Measurements from ENCODE around the gene VDAC1.
"Not testable (repeated sequence)": the region's sequence is repeated elsewhere in the genome, so short reads cannot be mapped to it uniquely, and the experiment has no call there.

Gene VDAC1

DNA sequence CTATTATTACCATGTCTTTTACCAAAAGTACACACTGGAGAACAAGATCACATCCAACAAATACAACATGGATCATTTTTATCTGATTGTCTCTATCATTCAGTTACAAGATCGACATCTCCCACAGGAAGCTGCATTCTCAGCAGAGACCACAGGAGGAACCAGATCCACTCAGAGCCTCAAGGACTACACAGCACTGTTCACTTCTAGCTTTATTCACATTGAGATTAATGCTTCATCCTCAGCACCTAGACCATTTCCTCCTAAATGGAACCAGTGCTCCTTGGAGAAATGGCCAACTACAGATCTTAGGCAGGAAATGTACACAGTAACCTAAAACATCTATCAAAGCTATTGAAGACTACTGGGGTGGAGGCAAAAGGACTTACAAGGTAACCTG, 23.1 kb downstream of the VDAC1 start:
- Histone ChIP-seq H3K27ac (no peak overlapping the region), H3K27me3 (ENCODE audit: insufficient read depth, low read depth, severe bottlenecking) (no peaks in the 10 kb centered on the region), H3K9me3 (ENCODE audit: severe bottlenecking) (no peaks in the 10 kb centered on the region), H3K36me3 (peaks cover 82% of the 10 kb centered on the region), H3K4me3 (ENCODE audit: low read depth, low read length) (no peak overlapping the region)
- TF ChIP-seq, protein P1, sequence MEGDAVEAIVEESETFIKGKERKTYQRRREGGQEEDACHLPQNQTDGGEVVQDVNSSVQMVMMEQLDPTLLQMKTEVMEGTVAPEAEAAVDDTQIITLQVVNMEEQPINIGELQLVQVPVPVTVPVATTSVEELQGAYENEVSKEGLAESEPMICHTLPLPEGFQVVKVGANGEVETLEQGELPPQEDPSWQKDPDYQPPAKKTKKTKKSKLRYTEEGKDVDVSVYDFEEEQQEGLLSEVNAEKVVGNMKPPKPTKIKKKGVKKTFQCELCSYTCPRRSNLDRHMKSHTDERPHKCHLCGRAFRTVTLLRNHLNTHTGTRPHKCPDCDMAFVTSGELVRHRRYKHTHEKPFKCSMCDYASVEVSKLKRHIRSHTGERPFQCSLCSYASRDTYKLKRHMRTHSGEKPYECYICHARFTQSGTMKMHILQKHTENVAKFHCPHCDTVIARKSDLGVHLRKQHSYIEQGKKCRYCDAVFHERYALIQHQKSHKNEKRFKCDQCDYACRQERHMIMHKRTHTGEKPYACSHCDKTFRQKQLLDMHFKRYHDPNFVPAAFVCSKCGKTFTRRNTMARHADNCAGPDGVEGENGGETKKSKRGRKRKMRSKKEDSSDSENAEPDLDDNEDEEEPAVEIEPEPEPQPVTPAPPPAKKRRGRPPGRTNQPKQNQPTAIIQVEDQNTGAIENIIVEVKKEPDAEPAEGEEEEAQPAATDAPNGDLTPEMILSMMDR (IDR thresholded peaks at IDR 0.05; ENCODE audit: low read depth, low read length): no peak
- DNase-seq: no peak

DNA sequence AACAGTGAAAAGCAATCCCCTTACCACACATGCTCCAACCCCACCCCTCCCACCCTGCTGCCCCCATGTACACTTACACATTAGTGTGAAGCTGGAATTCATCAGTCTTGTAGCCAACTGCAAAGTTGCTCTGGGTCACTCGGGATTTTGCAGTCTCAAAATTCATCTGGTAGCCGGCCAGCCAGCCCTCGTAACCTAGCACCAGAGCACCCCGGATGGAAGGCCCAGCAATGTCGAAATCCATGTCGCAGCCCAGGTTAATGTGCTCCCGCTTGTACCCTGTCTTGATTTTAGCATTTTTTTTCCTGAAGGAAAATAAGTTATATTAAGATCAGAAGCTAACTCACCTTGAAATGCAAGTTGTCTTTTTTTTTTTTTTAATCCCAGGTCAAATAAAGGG, 24.1 kb downstream of the VDAC1 start:
- Histone ChIP-seq H3K27me3 (ENCODE audit: insufficient read depth, low read depth, severe bottlenecking) (no peaks in the 10 kb centered on the region), H3K4me3 (ENCODE audit: low read depth, low read length) (no peak overlapping the region), H3K27ac (no peak overlapping the region), H3K9me3 (ENCODE audit: severe bottlenecking) (no peaks in the 10 kb centered on the region), H3K36me3 (peaks cover 82% of the 10 kb centered on the region)
- no peak for DNase-seq
- TF ChIP-seq, protein P1 (IDR thresholded peaks at IDR 0.05; ENCODE audit: low read depth, low read length): no peak

DNA sequence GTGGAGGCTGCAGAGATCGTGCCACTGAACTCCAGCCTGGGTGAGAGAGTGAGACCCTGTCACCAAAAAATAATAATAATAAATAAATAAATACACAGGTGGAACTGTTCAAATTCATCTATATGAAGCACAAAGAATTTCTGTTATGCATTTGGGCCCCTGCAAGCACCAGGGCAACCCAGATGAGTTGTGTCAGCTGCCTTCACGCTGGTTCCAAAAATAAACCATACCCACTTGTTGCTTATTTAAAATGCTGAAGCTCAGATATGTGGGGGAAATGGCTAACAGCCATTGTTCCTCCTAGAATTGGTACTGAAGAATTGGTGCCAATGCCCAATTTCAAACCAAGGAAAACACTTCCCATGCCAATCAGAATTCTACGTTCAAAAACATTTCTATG, 25.8 kb downstream of the VDAC1 start:
- DNase-seq: no peak
- peaks cover 81% of the 10 kb centered on the region for H3K36me3 ChIP-seq
- no peaks in the 10 kb centered on the region for H3K27me3 ChIP-seq (ENCODE audit: insufficient read depth, low read depth, severe bottlenecking)
- no peak overlapping the region for H3K4me3 ChIP-seq (ENCODE audit: low read depth, low read length)
- H3K9me3 ChIP-seq (ENCODE audit: severe bottlenecking): no peaks in the 10 kb centered on the region
- TF ChIP-seq, protein P1 (IDR thresholded peaks at IDR 0.05; ENCODE audit: low read depth, low read length): no peak
- H3K27ac ChIP-seq: no peak overlapping the region

DNA sequence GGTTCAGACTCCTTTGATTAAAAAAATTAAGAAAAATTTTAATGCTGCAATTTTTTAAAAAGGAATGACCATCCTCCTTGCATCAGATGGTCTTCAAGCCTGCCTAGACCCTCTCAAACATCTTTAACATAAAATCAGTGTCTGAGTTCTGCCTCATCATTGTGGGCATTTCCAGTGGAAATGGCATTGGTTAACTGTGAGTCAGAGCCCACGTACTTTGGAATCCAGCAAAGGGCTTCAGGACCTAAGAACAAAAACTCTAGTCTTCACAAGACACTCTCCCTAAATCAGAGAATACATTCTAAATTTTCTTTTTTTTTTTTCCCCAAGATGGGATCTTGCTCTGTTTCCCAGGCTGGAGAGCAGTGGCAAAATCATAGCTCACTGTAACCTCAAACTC, 26.9 kb downstream of the VDAC1 start:
- no peaks in the 10 kb centered on the region for H3K9me3 ChIP-seq (ENCODE audit: severe bottlenecking)
- H3K27me3 ChIP-seq (ENCODE audit: insufficient read depth, low read depth, severe bottlenecking): no peaks in the 10 kb centered on the region
- peaks cover 82% of the 10 kb centered on the region for H3K36me3 ChIP-seq
- H3K4me3 ChIP-seq (ENCODE audit: low read depth, low read length): no peak overlapping the region
- H3K27ac ChIP-seq: no peak overlapping the region
- DNase-seq: no peak
- TF ChIP-seq, protein P1 (IDR thresholded peaks at IDR 0.05; ENCODE audit: low read depth, low read length): no peak

DNA sequence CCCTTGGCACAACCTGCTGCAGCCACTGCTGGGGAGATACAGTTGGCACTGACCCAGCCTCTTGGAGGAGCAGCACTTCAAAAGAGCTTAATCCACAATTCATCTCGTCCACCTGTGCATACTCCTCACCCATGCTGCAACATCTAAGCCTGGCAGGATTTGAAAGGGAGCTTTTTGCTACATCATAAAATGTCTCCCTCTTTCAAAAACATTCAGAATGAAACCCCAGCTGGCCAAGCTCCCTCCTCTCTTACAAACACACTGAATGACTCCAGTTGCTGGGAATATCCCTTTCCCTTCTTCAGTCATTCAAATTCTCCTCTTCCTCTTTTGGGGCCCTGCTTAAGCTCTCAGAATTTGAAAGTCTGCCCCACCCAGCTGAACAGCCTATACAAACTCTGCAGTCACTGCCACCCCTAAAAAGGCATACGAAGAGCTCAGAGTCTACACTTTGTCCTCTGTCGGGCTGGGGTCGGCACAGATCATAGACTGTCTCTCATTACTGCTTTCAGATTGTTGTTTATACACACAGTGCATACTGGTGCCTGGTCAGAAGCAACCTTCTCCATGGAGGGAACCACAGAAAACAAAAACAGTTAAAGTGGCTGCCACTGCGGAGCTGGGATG, 27.5 kb downstream of the VDAC1 start:
- no peak for DNase-seq
- no peaks in the 10 kb centered on the region for H3K9me3 ChIP-seq (ENCODE audit: severe bottlenecking)
- TF ChIP-seq, protein P1 (IDR thresholded peaks at IDR 0.05; ENCODE audit: low read depth, low read length): no peak
- peaks cover 84% of the 10 kb centered on the region for H3K36me3 ChIP-seq
- no peaks in the 10 kb centered on the region for H3K27me3 ChIP-seq (ENCODE audit: insufficient read depth, low read depth, severe bottlenecking)
- H3K4me3 ChIP-seq (ENCODE audit: low read depth, low read length): no peak overlapping the region
- H3K27ac ChIP-seq: no peak overlapping the region

DNA sequence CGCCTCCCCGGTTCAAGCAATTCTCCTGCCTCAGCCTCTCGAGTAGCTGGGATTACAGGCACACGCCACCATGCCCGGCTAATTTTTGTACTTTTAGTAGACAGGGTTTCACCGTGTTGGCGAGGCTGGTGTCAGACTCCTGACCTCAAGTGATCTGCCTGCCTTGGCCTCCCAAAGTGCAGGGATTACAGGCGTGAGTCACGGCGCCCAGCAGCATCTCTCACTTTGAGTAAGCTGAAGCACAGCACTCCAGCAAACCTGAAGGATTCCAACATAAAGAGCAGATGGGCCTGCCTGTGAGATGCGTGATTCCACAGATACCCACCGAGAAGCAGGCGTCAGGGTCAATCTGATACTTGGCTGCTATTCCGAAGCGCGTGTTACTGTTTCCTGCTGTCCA, 29.2 kb downstream of the VDAC1 start:
- H3K27ac ChIP-seq; H3K9me3 ChIP-seq (ENCODE audit: severe bottlenecking); H3K4me3 ChIP-seq (ENCODE audit: low read depth, low read length); H3K27me3 ChIP-seq (ENCODE audit: insufficient read depth, low read depth, severe bottlenecking); DNase-seq: not testable (repeated sequence)
- peaks cover 75% of the 10 kb centered on the region for H3K36me3 ChIP-seq

Data from WERI-Rb-1 (cell line).